ENCODE results near the gene WHRN. TPM values are rescaled to one million over a fixed set of nuclear protein-coding genes. Genes with fewer than 3 reads are reported as not detected.
A peak's percentile ranks its signal among the peaks of the same experiment; 100 is the strongest.

Gene WHRN
- total and polyA plus RNA-seq, 5 donors: 7.8 to 20.3 (median 13.2) TPM

- H3K4me3 ChIP-seq (ENCODE audit: low read length): no peak overlapping the region
- H3K9me3 ChIP-seq (ENCODE audit: control insufficient read depth, low read length): no peaks in the 10 kb centered on the region
- ATAC-seq (no peak), DNase-seq (no peak)
- WGBS: 92% methylated on average over 13 of the region's 13 CpGs
- intact Hi-C loops (cut with DNase I): loop anchor here (5.0 to 10.0 kb wide), 4 partner anchors 246 to 608 kb away; partner anchors contain the start of gene TEX53 (in 1 of the 4)
- H3K27me3 ChIP-seq (ENCODE audit: control insufficient read depth, insufficient read depth): no peaks in the 10 kb centered on the region
- no peaks in the 10 kb centered on the region for H3K4me1 ChIP-seq (ENCODE audit: control insufficient read depth, insufficient read depth, low read length)
- H3K27ac ChIP-seq (ENCODE audit: low read length): no peak overlapping the region
Observed at GRCh38 chr9:114406441-114406840, 98.8 kb downstream of the WHRN start.

DNA sequence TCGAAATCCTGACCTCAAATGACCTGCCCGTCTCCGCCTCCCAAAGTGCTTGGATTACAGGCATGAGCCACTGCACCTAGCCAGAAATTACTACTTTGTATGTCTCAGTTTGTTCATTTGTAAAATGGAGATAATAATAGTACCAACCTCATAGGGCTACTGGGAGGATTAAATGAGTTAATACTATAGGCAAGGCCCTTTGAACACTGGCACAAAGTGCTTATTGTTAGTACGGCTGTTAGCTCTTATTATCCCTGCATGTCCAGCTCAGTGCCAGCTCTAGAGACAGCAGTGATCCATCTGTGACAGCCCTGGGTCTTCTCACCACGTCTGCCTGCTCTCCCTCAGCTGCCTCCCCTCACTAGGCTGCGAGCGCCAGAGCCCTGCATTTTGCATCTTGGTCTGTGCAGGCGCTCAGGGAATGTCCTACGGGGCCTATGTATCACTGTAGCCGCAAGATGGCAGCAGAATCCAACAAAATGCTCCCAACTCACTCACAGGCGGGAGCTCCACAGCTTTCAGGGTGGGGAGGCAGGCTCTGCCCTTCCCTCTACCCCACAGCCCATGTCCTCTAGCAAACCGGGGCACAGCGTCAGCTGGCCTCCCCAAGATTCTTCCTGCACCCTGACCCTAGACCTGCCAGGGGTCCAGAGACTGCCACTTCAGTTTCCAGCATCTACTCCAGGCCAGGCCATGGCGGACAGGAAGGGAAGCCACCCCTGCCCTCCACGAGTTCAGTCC, 99.8 kb downstream of the WHRN start:
- WGBS: 24% methylated on average over 15 of the region's 15 CpGs
- H3K9me3 ChIP-seq (ENCODE audit: control insufficient read depth, low read length): no peaks in the 10 kb centered on the region
- DNase-seq (peak; percentile 81 to 86 (median 81)), ATAC-seq (peak; percentile 87 to 91)
- H3K27ac ChIP-seq (ENCODE audit: low read length): no peak overlapping the region
- no peaks in the 10 kb centered on the region for H3K27me3 ChIP-seq (ENCODE audit: control insufficient read depth, insufficient read depth)
- H3K4me3 ChIP-seq (ENCODE audit: low read length): no peak overlapping the region
- intact Hi-C loops (cut with DNase I): loop anchor here (2.0 to 10.0 kb wide), 5 partner anchors 245 to 609 kb away; partner anchors contain the start of gene TEX53 (in 1 of the 4)
- H3K4me1 ChIP-seq (ENCODE audit: control insufficient read depth, insufficient read depth, low read length): no peaks in the 10 kb centered on the region

- Histone ChIP-seq H3K4me3 (ENCODE audit: low read length) (no peak overlapping the region), H3K27me3 (ENCODE audit: control insufficient read depth, insufficient read depth) (no peaks in the 10 kb centered on the region), H3K9me3 (ENCODE audit: control insufficient read depth, low read length) (no peaks in the 10 kb centered on the region), H3K4me1 (ENCODE audit: control insufficient read depth, insufficient read depth, low read length) (no peaks in the 10 kb centered on the region), H3K27ac (ENCODE audit: low read length) (no peak overlapping the region)
- ATAC-seq (no peak), DNase-seq (no peak)
- WGBS: 88% methylated on average over 2 of the region's 2 CpGs
- intact Hi-C loops (cut with DNase I): loop anchor here in 3 of 4 donors (2.0 to 10.0 kb wide), 3 partner anchors 246 to 610 kb away; partner anchors contain the start of gene TEX53 (in 1 of the 3)
Observed at GRCh38 chr9:114404531-114404930, 100.7 kb downstream of the WHRN start.

DNA sequence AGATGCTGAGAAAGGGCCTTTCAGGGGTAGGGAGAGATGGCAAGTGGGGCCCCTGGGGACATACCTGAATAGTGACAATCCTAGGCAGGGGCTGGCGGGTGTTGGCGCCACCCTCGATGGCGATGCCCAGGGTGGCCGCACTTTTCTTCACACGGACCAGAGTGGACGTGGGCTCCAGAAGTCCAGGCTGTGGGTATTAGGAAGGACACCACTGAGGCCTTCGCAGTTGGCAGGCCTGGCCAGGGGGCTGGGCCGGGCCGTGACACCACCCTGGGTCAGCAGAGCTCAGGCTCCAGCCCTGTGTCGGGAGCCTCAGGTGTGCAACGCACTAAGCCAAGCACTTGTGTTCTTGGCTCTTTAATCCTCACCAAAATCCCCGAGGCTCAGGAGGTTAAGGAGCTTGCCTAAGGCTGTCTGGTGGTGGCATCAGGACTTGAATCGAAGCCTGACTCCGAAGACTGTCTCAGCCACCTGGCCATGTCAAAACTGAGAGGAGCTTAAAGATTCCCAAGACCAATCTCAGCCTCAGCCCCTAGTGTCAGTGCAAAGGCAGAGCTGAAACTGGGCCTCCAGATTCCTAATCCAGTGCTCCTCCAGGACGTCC, 102.0 kb downstream of the WHRN start:
- intact Hi-C loops (cut with DNase I): loop anchor here in 2 of 4 donors (10.0 kb wide), 2 partner anchors 252 to 612 kb away; partner anchors contain the start of gene TEX53 (in 1 of the 2)
- H3K4me1 ChIP-seq (ENCODE audit: control insufficient read depth, insufficient read depth, low read length): no peaks in the 10 kb centered on the region
- H3K27ac ChIP-seq (ENCODE audit: low read length): no peak overlapping the region
- H3K4me3 ChIP-seq (ENCODE audit: low read length): no peak overlapping the region
- no peaks in the 10 kb centered on the region for H3K9me3 ChIP-seq (ENCODE audit: control insufficient read depth, low read length)
- H3K27me3 ChIP-seq (ENCODE audit: control insufficient read depth, insufficient read depth): no peaks in the 10 kb centered on the region
- ATAC-seq: no peak
- no peak for DNase-seq
- 90% methylated on average over 16 of the region's 16 CpGs for WGBS

DNA sequence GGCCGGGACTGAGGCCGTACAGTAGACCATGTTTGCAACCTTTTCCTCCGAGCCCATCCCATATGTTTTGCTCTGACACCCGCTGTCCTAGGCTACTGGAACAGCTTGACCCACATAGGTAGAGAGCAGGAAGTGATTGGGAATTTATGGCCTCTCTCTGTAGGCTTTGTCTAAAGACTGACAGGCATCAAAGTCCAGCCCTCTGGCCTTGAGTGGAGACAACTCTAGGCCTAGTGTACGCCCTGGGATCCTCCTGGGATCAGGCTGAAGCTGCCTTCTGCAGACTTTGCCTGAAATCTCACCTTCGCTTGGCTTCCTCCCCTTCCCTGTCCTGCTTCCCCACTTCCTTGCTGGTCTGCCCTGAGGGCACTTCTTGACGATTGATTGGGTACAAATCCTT, 103.9 kb downstream of the WHRN start:
- WGBS: 75% methylated on average over 7 of the region's 7 CpGs
- Histone ChIP-seq H3K4me1 (ENCODE audit: control insufficient read depth, insufficient read depth, low read length) (no peaks in the 10 kb centered on the region), H3K27me3 (ENCODE audit: control insufficient read depth, insufficient read depth) (no peaks in the 10 kb centered on the region), H3K27ac (ENCODE audit: low read length) (no peak overlapping the region), H3K4me3 (ENCODE audit: low read length) (no peak overlapping the region), H3K9me3 (ENCODE audit: control insufficient read depth, low read length) (no peaks in the 10 kb centered on the region)
- DNase-seq (no peak), ATAC-seq (no peak)
- intact Hi-C loops (cut with DNase I): loop anchor here in 2 of 4 donors (10.0 kb wide), 2 partner anchors 253 to 613 kb away; partner anchors contain the start of gene TEX53 (in 1 of the 2)

- no peak overlapping the region for H3K4me3 ChIP-seq (ENCODE audit: low read length)
- intact Hi-C loops (cut with DNase I): loop anchor here in 2 of 4 donors (10.0 kb wide), 2 partner anchors 254 to 614 kb away; partner anchors contain the start of gene TEX53 (in 1 of the 2)
- H3K27me3 ChIP-seq (ENCODE audit: control insufficient read depth, insufficient read depth): no peaks in the 10 kb centered on the region
- no peak overlapping the region for H3K27ac ChIP-seq (ENCODE audit: low read length)
- H3K4me1 ChIP-seq (ENCODE audit: control insufficient read depth, insufficient read depth, low read length): no peaks in the 10 kb centered on the region
- ATAC-seq: no peak
- peak in 1 of 3 donors; percentile 23 for DNase-seq
- WGBS: 74% methylated on average over 2 of the region's 2 CpGs
- H3K9me3 ChIP-seq (ENCODE audit: control insufficient read depth, low read length): no peaks in the 10 kb centered on the region
Observed at GRCh38 chr9:114400772-114401171, 104.5 kb downstream of the WHRN start.

GRCh38 chr9:114400219-114400618, 105.1 kb downstream of the WHRN start:
- no peaks in the 10 kb centered on the region for H3K4me1 ChIP-seq (ENCODE audit: control insufficient read depth, insufficient read depth, low read length)
- no peak for ATAC-seq
- no peak overlapping the region for H3K27ac ChIP-seq (ENCODE audit: low read length)
- WGBS: 59% methylated on average over 1 of the region's 1 CpG
- H3K9me3 ChIP-seq (ENCODE audit: control insufficient read depth, low read length): no peaks in the 10 kb centered on the region
- intact Hi-C loops (cut with DNase I): loop anchor here in 2 of 4 donors (10.0 kb wide), 2 partner anchors 255 to 615 kb away; partner anchors contain the start of gene TEX53 (in 1 of the 2)
- H3K27me3 ChIP-seq (ENCODE audit: control insufficient read depth, insufficient read depth): no peaks in the 10 kb centered on the region
- no peak for DNase-seq
- no peak overlapping the region for H3K4me3 ChIP-seq (ENCODE audit: low read length)

- DNase-seq (no peak), ATAC-seq (no peak)
- Histone ChIP-seq H3K27me3 (ENCODE audit: control insufficient read depth, insufficient read depth) (no peaks in the 10 kb centered on the region), H3K9me3 (ENCODE audit: control insufficient read depth, low read length) (no peaks in the 10 kb centered on the region), H3K4me3 (ENCODE audit: low read length) (no peak overlapping the region), H3K4me1 (ENCODE audit: control insufficient read depth, insufficient read depth, low read length) (no peaks in the 10 kb centered on the region), H3K27ac (ENCODE audit: low read length) (no peak overlapping the region)
- 86% methylated on average over 4 of the region's 4 CpGs for WGBS
- intact Hi-C loops (cut with DNase I): no loop called here
Observed at GRCh38 chr9:114399381-114399780, 105.9 kb downstream of the WHRN start.

DNA sequence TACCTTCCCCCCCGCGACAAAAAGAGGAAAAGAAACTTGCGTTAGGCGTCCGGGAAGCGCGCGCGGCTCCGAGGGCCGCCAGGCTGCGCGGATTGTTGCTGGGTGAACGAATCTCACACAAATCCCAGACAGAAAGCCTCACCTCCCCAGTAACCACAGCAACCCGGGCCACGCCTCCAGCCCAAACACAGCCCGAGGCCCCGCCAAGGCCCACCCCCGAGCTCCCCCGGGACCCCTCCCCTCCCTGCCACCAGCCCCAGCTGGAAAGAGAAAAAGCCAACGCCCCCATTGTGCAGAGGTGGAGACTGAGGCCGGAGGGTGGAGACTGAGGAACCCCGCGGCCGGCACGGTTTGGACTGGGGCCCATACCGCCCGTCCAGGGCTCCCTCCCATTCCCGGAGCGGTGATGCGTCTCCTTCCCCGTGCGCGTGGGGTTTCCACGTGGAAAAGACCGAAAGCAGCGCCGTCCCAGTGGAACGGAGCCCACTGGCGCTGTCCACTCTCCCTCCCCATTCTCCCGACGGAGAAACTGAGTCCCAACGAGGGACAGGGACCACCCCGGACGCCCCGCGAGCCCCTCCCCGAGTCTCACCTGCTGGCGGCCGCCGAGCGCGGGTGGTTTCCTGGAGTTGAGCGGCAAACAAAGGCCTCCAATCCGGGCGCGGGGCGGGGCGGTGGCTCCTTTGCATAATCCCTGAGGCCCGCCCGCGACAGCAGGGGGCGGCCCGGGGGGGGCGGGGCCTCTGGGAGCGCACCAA, 107.2 kb downstream of the WHRN start:
- H3K27ac ChIP-seq (ENCODE audit: low read length): peak overlapping the region; percentile 63
- WGBS: 1% methylated on average over 66 of the region's 66 CpGs

DNA sequence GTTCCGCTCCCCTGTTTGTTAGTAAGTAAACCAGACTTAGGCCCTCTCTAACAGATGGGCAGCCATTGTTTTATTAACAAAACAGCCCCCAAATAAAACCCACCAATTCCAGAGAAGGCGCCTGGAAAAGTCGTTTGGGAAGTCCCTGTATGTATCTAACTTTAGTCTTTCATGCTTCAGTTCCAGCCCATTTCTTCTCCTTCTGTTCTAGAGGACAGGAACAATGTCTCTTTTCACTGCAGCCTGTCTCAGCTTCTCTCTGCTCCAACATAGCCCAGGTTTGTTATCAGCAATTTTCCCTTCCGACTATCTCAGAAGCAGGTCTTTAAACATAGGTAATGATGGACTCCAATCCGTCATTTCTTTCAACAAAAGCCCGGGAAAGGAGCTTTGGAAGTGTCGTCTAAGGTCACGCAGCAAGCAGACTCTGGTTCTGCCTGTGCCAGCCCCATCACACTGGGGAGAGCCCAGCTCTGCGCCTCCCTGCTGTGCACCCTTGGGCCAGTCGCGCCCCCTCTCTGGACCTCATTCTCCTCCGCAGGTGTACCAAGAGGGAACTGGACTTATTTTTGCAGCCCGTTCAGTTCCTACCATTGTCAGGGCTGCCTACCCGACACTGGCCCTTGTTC, 107.9 kb downstream of the WHRN start:
- 19% methylated on average over 14 of the region's 14 CpGs for WGBS
- DNase-seq: no peak
- H3K27me3 ChIP-seq (ENCODE audit: control insufficient read depth, insufficient read depth): no peaks in the 10 kb centered on the region
- ATAC-seq: peak; percentile 3 to 12
- H3K9me3 ChIP-seq (ENCODE audit: control insufficient read depth, low read length): no peaks in the 10 kb centered on the region
- peaks cover 3% of the 10 kb centered on the region for H3K4me1 ChIP-seq (ENCODE audit: control insufficient read depth, insufficient read depth, low read length)
- peak overlapping the region; percentile 43 for H3K27ac ChIP-seq (ENCODE audit: low read length)
- intact Hi-C loops (cut with DNase I): no loop called here
- peak overlapping the region; percentile 75 for H3K4me3 ChIP-seq (ENCODE audit: low read length)

More for the DNA sequence above, 107.2 kb downstream of the WHRN start:
- Histone ChIP-seq H3K4me3 (ENCODE audit: low read length) (peak overlapping the region; percentile 75), H3K27me3 (ENCODE audit: control insufficient read depth, insufficient read depth) (no peaks in the 10 kb centered on the region), H3K9me3 (ENCODE audit: control insufficient read depth, low read length) (no peaks in the 10 kb centered on the region), H3K4me1 (ENCODE audit: control insufficient read depth, insufficient read depth, low read length) (no peaks in the 10 kb centered on the region)
- DNase-seq (peak; percentile 97 to 99 (median 98)), ATAC-seq (peak; percentile 95 to 96)
- intact Hi-C loops (cut with DNase I): no loop called here
